Aorta (tissue), 5 donors: ENCODE measurements around the gene UBE2L5. TPM values are rescaled to one million over a fixed set of nuclear protein-coding genes. Genes with fewer than 3 reads are reported as not detected.

Experiments used
- ATAC-seq: fragments of 200-7000 bp; cut with Tn5 transposase; one replicate; pipeline ENCODE4 v1.9.1; 2022; ENCODE audit warnings: moderate library complexity; ENCODE audit not compliant: low FRiP score
- DNase-seq, 2 donors: peaks; one replicate each; pipeline ENCODE4 v3.0.0-alpha.2; 2020
- H3K27ac ChIP-seq, 2 donors: one replicate each; pipeline ENCODE4 v1.5.1; 2013; ENCODE audit warnings: low read length in 2 of 2, mild to moderate bottlenecking in 2 of 2, moderate library complexity in 2 of 2, control low read depth in 1 of 2, inconsistent platforms in 1 of 2, low read depth in 1 of 2
- H3K27me3 ChIP-seq, 2 donors: one replicate each; pipeline ENCODE4 v1.6.1; 2013; ENCODE audit warnings: control low read depth in 1 of 2, low read length in 1 of 2, mild to moderate bottlenecking in 1 of 2, moderate library complexity in 1 of 2; ENCODE audit not compliant: insufficient read depth in 2 of 2, control insufficient read depth in 1 of 2
- H3K36me3 ChIP-seq, 2 donors: one replicate each; pipeline ENCODE4 v1.6.1; 2013; ENCODE audit warnings: control low read depth in 1 of 2, low read length in 1 of 2, mild to moderate bottlenecking in 1 of 2; ENCODE audit not compliant: insufficient read depth in 2 of 2, control insufficient read depth in 1 of 2
- H3K4me1 ChIP-seq, 2 donors: one replicate each; pipeline ENCODE4 v1.6.1; 2013; ENCODE audit warnings: low read length in 2 of 2, control low read depth in 1 of 2, mild to moderate bottlenecking in 1 of 2, moderate library complexity in 1 of 2; ENCODE audit not compliant: insufficient read depth in 2 of 2, control insufficient read depth in 1 of 2
- H3K4me3 ChIP-seq, 2 donors: one replicate each; pipeline ENCODE4 v1.5.1; 2013; ENCODE audit warnings: low read length in 2 of 2, control low read depth in 1 of 2, mild to moderate bottlenecking in 1 of 2
- H3K9me3 ChIP-seq: one replicate; pipeline ENCODE4 v1.6.1; 2013; ENCODE audit warnings: mild to moderate bottlenecking, low read length; ENCODE audit not compliant: control insufficient read depth
- WGBS, 2 donors: extraction: QIAGEN DNeasy Blood & Tissue Kit; methylation state at CpG; one replicate each; pipeline ENCODE4 v1.1.7; 2013; 5-methylcytosine and 5-hydroxymethylcytosine counted together
- intact Hi-C, 2 donors: fragments of 100-400 bp; cut with DNase I; formaldehyde crosslinking; loops; one replicate each; pipeline versions ENCODE4 v1.14.2 to v1.15.0; 2022
- polyA plus RNA-seq, 2 donors: library from polyadenylated mRNA; stranded (reverse); fragments of 200-250 nt; gene quantifications; one replicate each; pipeline ENCODE4 v1.2.3, GENCODE V29; 2013
- total RNA-seq, 2 donors: library from RNA; stranded (reverse); fragmentation: NEBNext Ultra II Directional; extraction: Animal tissue kit (Norgen Biotek cat#: 25700); gene quantifications; one replicate each; pipeline ENCODE4 v1.2.1, GENCODE V29; 2021
- donor health status: healthy with polysubstance abuse.
- donor health status: Bipolar disorder and iron deficiency.
- donor health status: DM: no; HTN: no; CAD: no.
- donor health status: DM: no; HTN: no; CAD: no.
- donor health status: DM: yes; HTN: yes; CAD: no.

Gene UBE2L5
- total and polyA plus RNA-seq, 4 donors, result 0.61 to 1.7 TPM; not detected in 2

DNA sequence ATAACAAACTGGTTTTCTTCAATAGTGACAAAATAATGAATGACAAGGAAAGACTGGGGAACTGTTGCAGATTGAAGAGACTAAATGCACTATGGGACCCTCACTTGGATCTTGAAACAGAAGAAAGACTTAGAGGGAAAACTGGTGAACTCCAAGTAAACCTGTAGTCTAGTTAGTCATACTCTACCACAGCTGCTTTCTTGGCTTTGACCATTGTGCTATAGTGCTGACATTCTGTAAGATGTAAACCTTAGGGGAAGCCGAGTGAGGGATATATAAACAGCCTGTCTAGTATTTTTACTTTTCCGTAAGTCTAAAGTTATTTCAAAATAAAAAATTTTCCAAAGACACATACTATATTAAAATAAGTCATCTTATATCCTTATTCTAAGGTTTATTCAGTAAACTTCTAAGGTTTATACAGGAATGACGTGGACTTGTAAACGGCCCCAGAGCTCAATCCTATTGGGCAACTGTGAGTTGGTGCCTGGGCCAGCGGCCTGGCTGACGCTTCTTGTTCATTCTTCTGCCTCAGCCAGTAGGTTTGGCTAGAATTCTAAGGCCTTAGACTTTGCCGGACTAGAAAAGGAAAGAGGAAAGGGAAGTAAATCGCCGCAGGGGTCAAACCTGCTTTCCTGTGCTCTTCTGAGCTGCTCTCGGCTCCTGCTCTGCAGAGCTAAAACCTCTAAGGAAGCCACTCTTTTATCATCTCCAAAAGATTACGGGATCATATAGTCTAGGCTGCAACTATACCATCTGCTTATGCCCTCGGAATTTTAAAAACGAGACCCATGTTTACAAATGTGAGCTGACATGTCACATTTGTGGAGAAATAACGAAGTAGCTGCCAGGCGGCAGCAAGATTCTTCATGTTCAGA, 33.6 kb upstream of the UBE2L5 start:
- WGBS, 2 donors, result 74 to 77% methylated on average over 15 of the region's 15 CpGs
- no peaks in the 10 kb centered on the region for H3K36me3 ChIP-seq
- no peak overlapping the region for H3K27ac ChIP-seq
- DNase-seq, result no peak
- peak; percentile 44 for ATAC-seq
- no peaks in the 10 kb centered on the region for H3K4me1 ChIP-seq
- no peaks in the 10 kb centered on the region for H3K9me3 ChIP-seq
- no peaks in the 10 kb centered on the region for H3K27me3 ChIP-seq
- intact Hi-C loops, result no loop called here
- no peak overlapping the region for H3K4me3 ChIP-seq

DNA sequence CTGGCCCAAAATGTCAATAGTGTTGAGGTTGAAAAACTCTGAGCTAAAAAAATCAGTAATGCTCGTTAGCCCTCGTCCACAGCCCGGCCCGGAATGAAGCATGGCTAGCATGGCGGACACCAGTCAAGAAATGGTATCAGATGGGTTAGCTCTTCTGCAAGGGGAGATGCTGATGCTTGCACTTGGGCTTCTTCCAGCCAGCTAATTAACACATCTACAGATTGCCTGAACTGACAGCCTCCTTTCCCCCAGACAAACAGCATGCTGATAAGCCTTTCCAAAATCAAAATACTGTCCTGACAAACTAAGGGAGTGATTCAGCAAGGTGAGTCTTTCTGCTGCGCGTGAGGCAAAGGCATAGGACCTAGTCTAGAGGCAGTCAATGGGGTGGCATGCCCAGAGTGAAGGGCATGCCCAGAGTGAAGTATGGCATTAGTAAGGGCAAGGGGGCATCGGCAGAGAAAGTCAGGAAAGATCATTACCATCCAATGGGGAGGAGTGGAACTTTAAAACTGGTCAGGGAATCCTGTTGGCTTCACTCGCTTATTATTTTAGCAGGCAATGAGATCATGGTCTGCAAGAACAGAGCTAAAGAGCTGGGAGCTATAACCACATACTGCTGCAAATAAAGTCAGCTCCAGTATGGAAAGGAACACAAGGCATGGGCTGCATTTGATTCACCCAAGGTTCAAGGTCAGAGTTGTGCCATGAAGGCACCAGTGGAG, 30.2 kb upstream of the UBE2L5 start:
- Histone ChIP-seq H3K27me3 (no peaks in the 10 kb centered on the region), H3K4me3 (no peak overlapping the region), H3K9me3 (no peaks in the 10 kb centered on the region), H3K27ac (no peak overlapping the region), H3K4me1 (no peaks in the 10 kb centered on the region), H3K36me3 (no peaks in the 10 kb centered on the region)
- 78 to 79% methylated on average over 9 of the region's 9 CpGs for WGBS, 2 donors
- no peak for ATAC-seq
- intact Hi-C loops, result loop anchor here in 1 of 2 donors (5.0 kb wide), 1 partner anchor 50 kb away; no protein-coding TSS in a partner anchor
- DNase-seq, result no peak

DNA sequence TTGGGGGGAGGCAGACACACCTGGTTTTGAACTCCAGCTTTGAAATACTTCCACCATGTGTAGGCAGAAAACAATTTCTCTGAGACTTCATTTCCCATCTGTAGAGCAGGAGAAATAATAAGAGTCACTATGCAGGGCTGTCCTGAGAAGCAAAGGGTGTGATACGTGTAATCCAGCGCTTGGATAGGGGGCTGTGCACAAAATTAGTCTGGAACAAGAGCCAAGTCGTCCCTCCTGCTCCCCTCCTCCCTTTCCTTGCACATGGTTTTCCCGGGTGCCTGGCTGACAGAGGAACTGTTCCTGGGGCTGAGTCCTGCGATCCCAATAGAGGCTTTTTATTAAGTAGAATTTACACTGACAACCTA, 29.6 kb upstream of the UBE2L5 start:
- Histone ChIP-seq H3K4me1 (no peaks in the 10 kb centered on the region), H3K9me3 (no peaks in the 10 kb centered on the region), H3K36me3 (no peaks in the 10 kb centered on the region), H3K27ac (no peak overlapping the region), H3K27me3 (no peaks in the 10 kb centered on the region), H3K4me3 (no peak overlapping the region)
- intact Hi-C loops, result loop anchor here in 1 of 2 donors (5.0 kb wide), 1 partner anchor 50 kb away; no protein-coding TSS in a partner anchor
- ATAC-seq (no peak), DNase-seq (no peak)
- 24 to 26% methylated on average over 5 of the region's 5 CpGs for WGBS, 2 donors

DNA sequence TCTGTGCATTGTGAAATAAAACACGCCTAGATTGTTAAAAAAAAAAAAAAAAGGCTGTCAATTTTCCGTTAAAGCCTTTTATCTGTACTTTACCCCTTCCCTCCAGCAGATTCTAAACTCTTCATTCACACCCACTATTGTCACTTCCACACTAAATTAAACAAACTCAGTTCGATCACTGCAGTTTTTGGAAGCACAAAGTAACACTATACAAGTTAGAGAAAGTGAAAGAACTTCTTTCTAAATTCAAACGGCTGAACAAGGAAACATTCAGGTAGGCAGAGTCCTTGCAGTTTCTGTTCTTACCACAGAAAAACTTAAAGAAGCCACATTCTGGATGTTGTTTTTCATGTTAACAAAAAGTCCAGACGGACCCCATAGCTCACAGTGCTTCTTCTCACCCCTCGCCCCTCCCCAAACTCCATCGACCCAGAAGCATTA, 27.5 kb upstream of the UBE2L5 start:
- DNase-seq (no peak), ATAC-seq (peak; percentile 11)
- intact Hi-C loops, result loop anchor here (5.0 kb wide), 3 partner anchors 52 to 87 kb away; partner anchors contain the start of gene KATNAL1 (in 1 of the 2)
- H3K27me3 ChIP-seq, result no peaks in the 10 kb centered on the region
- no peaks in the 10 kb centered on the region for H3K36me3 ChIP-seq
- no peaks in the 10 kb centered on the region for H3K4me1 ChIP-seq
- WGBS, 2 donors, result 0 to 1% methylated on average over 7 of the region's 7 CpGs
- peak overlapping the region; percentile 78 to 87 for H3K4me3 ChIP-seq
- H3K27ac ChIP-seq, result peak overlapping the region; percentile 14 to 43
- no peaks in the 10 kb centered on the region for H3K9me3 ChIP-seq

DNA sequence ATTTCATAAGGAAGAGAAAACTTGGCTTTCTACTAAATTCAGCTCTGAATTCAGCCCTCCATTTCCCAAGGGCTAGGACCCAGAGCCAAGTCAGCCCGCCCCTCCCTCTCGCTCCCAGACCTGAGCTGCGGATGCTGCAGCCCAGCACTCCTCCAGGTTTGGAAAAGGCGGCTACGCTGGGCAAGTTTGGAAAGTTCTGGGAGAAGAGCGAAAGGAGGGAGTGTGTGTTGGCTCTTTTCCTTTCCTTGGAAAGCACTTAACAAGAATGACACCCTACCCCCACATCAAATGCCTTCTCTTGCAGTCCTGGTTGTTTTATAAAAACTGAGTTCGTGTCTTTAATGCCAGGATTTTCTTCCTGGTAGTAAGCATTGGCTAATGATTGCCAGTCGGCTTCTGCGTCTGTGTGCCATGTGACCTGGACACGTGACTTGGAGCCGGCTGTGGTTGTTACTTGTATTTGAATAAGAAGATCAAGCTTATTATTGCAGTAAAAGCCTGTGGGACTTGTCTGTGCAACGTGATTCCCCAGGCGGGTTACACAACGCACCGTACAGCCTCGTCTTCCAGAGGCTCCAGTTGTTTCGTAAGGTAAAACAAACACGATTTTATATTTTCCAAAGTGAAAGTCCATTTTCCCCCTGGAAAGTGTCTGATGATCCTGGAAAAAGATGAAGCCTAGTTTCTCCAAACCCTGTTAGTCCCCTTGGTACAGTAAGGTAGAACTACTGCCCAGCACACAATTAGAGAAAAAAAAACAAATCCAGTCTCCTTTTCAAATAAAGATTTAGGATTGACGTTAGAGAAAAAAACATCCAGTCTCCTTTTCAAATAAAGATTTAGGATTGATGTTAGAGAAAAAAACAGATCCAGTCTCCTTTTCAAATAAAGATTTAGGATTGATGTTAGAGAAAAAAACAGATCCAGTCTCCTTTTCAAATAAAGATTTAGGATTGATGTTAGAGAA, 26.8 kb upstream of the UBE2L5 start:
- intact Hi-C loops, result loop anchor here (5.0 kb wide), 3 partner anchors 52 to 88 kb away; partner anchors contain the start of gene KATNAL1 (in 1 of the 2)
- peak overlapping the region; percentile 14 to 43 for H3K27ac ChIP-seq
- 1% methylated on average over 19 of the region's 19 CpGs for WGBS, 2 donors

DNA sequence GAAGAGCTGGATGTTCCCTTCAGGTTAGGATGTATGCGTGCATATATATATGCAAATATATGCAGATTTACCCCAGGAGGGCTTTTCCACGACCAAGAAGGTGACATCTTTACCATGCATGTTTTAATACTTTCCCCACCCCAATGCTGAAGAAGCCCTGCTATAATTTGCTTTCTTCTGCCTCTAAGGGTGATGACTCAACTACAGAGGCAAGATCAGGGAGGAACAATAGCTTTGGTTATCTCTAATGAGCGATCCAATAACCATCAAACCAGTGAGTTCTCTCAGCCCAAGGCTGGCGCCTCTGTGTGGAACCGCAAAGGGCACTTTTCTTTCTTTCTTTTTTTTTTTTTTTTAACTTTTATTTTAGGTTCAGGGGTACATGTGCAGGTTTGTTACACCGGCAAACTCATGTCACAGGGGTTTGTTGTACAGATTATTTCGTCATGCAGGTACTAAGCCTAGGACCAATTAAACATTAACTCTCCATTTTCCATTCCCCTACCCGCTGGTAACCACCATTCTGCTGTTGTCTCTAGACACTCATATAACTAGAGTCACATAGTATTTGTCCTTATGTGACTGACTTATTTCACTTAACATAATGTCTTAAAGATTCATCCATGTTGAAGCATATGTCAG, 25.7 kb upstream of the UBE2L5 start:
- no peak overlapping the region for H3K4me3 ChIP-seq

More for the DNA sequence above, 26.8 kb upstream of the UBE2L5 start:
- ATAC-seq (peak; percentile 89), DNase-seq (peak; percentile 95)
- peak overlapping the region; percentile 78 to 87 for H3K4me3 ChIP-seq
- no peaks in the 10 kb centered on the region for H3K9me3 ChIP-seq
- H3K27me3 ChIP-seq, result no peaks in the 10 kb centered on the region
- no peaks in the 10 kb centered on the region for H3K36me3 ChIP-seq
- no peaks in the 10 kb centered on the region for H3K4me1 ChIP-seq

DNA sequence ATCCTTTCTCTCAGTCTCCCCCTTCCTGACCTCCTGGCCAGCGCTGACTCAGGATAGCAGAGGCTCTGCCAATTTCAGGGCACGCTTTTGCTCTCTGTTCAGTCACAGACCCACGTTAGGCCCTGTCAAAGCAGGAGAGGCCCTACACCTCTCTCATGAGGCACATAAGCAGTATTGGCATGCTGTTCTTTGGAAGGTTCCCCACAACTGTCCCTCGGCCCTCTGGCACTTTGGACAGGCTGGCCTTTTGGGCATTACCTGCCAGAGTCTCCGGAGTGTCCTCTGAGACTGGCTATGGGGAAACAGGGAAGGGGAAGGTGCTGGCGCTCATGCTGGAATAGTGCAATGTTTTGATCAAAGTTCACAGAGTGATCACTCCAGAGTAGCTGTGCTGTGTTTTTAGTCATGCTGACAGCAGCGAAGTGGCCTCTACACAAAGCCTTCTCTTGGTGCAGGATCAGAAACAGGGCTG, 23.7 kb upstream of the UBE2L5 start:
- DNase-seq (no peak), ATAC-seq (no peak)
- Histone ChIP-seq H3K36me3 (no peaks in the 10 kb centered on the region), H3K4me3 (no peak overlapping the region), H3K27me3 (no peaks in the 10 kb centered on the region), H3K9me3 (no peaks in the 10 kb centered on the region), H3K27ac (no peak overlapping the region), H3K4me1 (no peaks in the 10 kb centered on the region)
- 43 to 50% methylated on average over 7 of the region's 7 CpGs for WGBS, 2 donors
- intact Hi-C loops, result loop anchor here (5.0 kb wide), 3 partner anchors 49 to 91 kb away; partner anchors contain the start of gene KATNAL1 (in 1 of the 2)

More for the DNA sequence above, 25.7 kb upstream of the UBE2L5 start:
- Histone ChIP-seq H3K9me3 (no peaks in the 10 kb centered on the region), H3K4me1 (no peaks in the 10 kb centered on the region), H3K36me3 (no peaks in the 10 kb centered on the region), H3K27me3 (no peaks in the 10 kb centered on the region), H3K27ac (peak overlapping the region in 1 of 2 donors; percentile 62)
- 68 to 73% methylated on average over 8 of the region's 8 CpGs for WGBS, 2 donors
- DNase-seq (no peak), ATAC-seq (no peak)
- intact Hi-C loops, result loop anchor here (5.0 kb wide), 3 partner anchors 51 to 89 kb away; partner anchors contain the start of gene KATNAL1 (in 1 of the 2)
